Osteoblast (primary cell): Measurements from ENCODE around the gene MCM5. TPM values are rescaled to one million over a fixed set of nuclear protein-coding genes. Genes with fewer than 3 reads are reported as not detected.
A peak's percentile ranks its signal among the peaks of the same experiment; 100 is the strongest.
"Not testable (repeated sequence)": the region's sequence is repeated elsewhere in the genome, so short reads cannot be mapped to it uniquely, and the experiment has no call there.

Source experiments
- DNase-seq: peaks from one replicate; pipeline ENCODE4 v3.0.0; 2011; ENCODE audit warnings: low spot score, mixed read lengths; ENCODE audit not compliant: insufficient read length; ENCODE audit errors: missing footprints
- H2AFZ ChIP-seq: 2 replicates; pipeline ENCODE4 v1.6.0; 2011; ENCODE audit warnings: mild to moderate bottlenecking, low read length
- H3K27ac ChIP-seq: 2 replicates; pipeline ENCODE4 v1.5.1; 2011; ENCODE audit warnings: mild to moderate bottlenecking, low read depth, low read length, moderate library complexity
- H3K27me3 ChIP-seq: 2 replicates; pipeline ENCODE4 v1.6.0; 2012; ENCODE audit warnings: mild to moderate bottlenecking, control low read depth, inconsistent platforms, low read length, moderate library complexity; ENCODE audit not compliant: insufficient read depth
- H3K36me3 ChIP-seq: 2 replicates; pipeline ENCODE4 v1.5.1; 2011; ENCODE audit warnings: mild to moderate bottlenecking, low read length, control low read depth, moderate library complexity; ENCODE audit not compliant: insufficient read depth
- H3K4me1 ChIP-seq: 2 replicates; pipeline ENCODE4 v1.5.1; 2011; ENCODE audit warnings: mild to moderate bottlenecking, low read length, control low read depth, moderate library complexity; ENCODE audit not compliant: insufficient read depth
- H3K4me2 ChIP-seq: 2 replicates; pipeline ENCODE4 v1.6.0; 2011; ENCODE audit warnings: mild to moderate bottlenecking, low read length; ENCODE audit not compliant: insufficient read depth
- H3K4me3 ChIP-seq: fragments of 200-600 bp; sonication (generic); 3 replicates; pipeline ENCODE4 v1.5.1; 2012; ENCODE audit warnings: mild to moderate bottlenecking, low read length, inconsistent platforms; ENCODE audit not compliant: insufficient read depth
- H3K79me2 ChIP-seq: 2 replicates; pipeline ENCODE4 v1.6.0; 2012; ENCODE audit warnings: mild to moderate bottlenecking, low read length, control low read depth, inconsistent platforms; ENCODE audit not compliant: insufficient read depth
- H3K9me3 ChIP-seq: 2 replicates; pipeline ENCODE4 v1.5.1; 2011; ENCODE audit warnings: low read depth, low read length, control low read depth
- H4K20me1 ChIP-seq: 2 replicates; pipeline ENCODE4 v1.6.0; 2012; ENCODE audit warnings: mild to moderate bottlenecking, low read length, control low read depth; ENCODE audit not compliant: insufficient read depth
- total RNA-seq: library from RNA; depleted of rRNA; stranded (reverse); fragments of >200 nt; gene quantifications from 2 replicates; pipeline ENCODE4 v1.2.3, GENCODE V29; 2012
- TF ChIP-seq, protein P1 (sequence below): IDR thresholded peaks from 2 replicates; pipeline ENCODE4 v1.5.1; 2011; ENCODE audit warnings: mild to moderate bottlenecking, low read depth, low read length, moderate library complexity; ENCODE audit errors: extremely low read depth

MCM5 gene
- total RNA-seq, 1 donor = 12.7 TPM

GRCh38 chr22:35435201-35435740 lies 35.3 kb downstream of the MCM5 start:
- H4K20me1 ChIP-seq = no peaks in the 10 kb centered on the region
- no peak overlapping the region for H3K27ac ChIP-seq
- no peak overlapping the region for H2AFZ ChIP-seq
- H3K4me2 ChIP-seq = no peak overlapping the region
- peak; percentile 13 for DNase-seq
- H3K36me3 ChIP-seq = peaks cover 8% of the 10 kb centered on the region
- no peaks in the 10 kb centered on the region for H3K79me2 ChIP-seq
- H3K4me3 ChIP-seq = no peak overlapping the region
- H3K9me3 ChIP-seq = peaks cover 4% of the 10 kb centered on the region
- TF ChIP-seq, protein P1, sequence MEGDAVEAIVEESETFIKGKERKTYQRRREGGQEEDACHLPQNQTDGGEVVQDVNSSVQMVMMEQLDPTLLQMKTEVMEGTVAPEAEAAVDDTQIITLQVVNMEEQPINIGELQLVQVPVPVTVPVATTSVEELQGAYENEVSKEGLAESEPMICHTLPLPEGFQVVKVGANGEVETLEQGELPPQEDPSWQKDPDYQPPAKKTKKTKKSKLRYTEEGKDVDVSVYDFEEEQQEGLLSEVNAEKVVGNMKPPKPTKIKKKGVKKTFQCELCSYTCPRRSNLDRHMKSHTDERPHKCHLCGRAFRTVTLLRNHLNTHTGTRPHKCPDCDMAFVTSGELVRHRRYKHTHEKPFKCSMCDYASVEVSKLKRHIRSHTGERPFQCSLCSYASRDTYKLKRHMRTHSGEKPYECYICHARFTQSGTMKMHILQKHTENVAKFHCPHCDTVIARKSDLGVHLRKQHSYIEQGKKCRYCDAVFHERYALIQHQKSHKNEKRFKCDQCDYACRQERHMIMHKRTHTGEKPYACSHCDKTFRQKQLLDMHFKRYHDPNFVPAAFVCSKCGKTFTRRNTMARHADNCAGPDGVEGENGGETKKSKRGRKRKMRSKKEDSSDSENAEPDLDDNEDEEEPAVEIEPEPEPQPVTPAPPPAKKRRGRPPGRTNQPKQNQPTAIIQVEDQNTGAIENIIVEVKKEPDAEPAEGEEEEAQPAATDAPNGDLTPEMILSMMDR = no peak
- peaks cover 8% of the 10 kb centered on the region for H3K4me1 ChIP-seq
- H3K27me3 ChIP-seq = no peaks in the 10 kb centered on the region

GRCh38 chr22:35436421-35436820 lies 36.5 kb downstream of the MCM5 start:
- Histone ChIP-seq H3K27me3 (no peaks in the 10 kb centered on the region), H3K36me3 (peaks cover 8% of the 10 kb centered on the region), H3K79me2 (no peaks in the 10 kb centered on the region), H3K27ac (no peak overlapping the region), H3K4me2 (no peak overlapping the region), H3K9me3 (peaks cover 4% of the 10 kb centered on the region), H3K4me3 (no peak overlapping the region), H2AFZ (no peak overlapping the region), H3K4me1 (peaks cover 4% of the 10 kb centered on the region), H4K20me1 (no peaks in the 10 kb centered on the region)
- TF ChIP-seq, protein P1 = no peak
- DNase-seq = no peak

DNA sequence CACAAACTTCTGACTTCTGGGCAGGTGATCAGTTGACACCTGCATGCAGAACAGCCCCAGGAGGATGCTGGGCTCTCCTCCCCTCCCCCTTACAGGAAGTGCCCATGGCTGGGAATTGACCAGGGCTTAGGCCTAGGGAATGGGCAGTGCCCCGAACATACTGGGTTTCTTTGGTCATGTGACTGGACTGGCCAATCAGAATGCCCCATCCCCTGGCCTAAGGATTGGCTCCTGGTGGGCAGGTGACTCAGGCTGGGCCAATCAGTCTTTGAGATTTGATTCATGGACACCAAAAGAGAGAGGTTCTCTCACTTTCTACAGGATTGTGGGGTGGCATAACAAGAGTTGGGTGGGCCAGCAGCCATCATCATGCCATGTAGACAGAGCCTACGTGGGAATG lies 37.1 kb downstream of the MCM5 start:
- H3K79me2 ChIP-seq = no peaks in the 10 kb centered on the region

GRCh38 chr22:35438673-35439364 lies 38.9 kb downstream of the MCM5 start:
- not testable (repeated sequence) for H3K4me3 ChIP-seq, H3K36me3 ChIP-seq, H2AFZ ChIP-seq

More for the DNA sequence above, 37.1 kb downstream of the MCM5 start:
- H2AFZ ChIP-seq = no peak overlapping the region
- no peaks in the 10 kb centered on the region for H4K20me1 ChIP-seq
- H3K27ac ChIP-seq = no peak overlapping the region
- H3K9me3 ChIP-seq = peaks cover 4% of the 10 kb centered on the region
- DNase-seq = peak; percentile 83
- TF ChIP-seq, protein P1 = no peak
- H3K4me3 ChIP-seq = no peak overlapping the region
- H3K27me3 ChIP-seq = no peaks in the 10 kb centered on the region
- peaks cover 8% of the 10 kb centered on the region for H3K36me3 ChIP-seq
- H3K4me1 ChIP-seq = no peaks in the 10 kb centered on the region
- H3K4me2 ChIP-seq = no peak overlapping the region

More at GRCh38 chr22:35438673-35439364, 38.9 kb downstream of the MCM5 start:
- not testable (repeated sequence) for H3K79me2 ChIP-seq, H3K27me3 ChIP-seq, H3K4me2 ChIP-seq, H3K4me1 ChIP-seq, H4K20me1 ChIP-seq, H3K9me3 ChIP-seq, DNase-seq, H3K27ac ChIP-seq
